Spleen (tissue), 7 donors: ENCODE results near the gene FLAD1.

Source experiments
- POLR2A ChIP-seq, 3 donors: fragments of 450-650 bp; IDR thresholded peaks; one replicate each; pipeline ENCODE4 v1.5.1; 2017; ENCODE audit warnings: antibody characterized with exemption in 3 of 3, mild to moderate bottlenecking in 1 of 3
- POLR2AphosphoS5 ChIP-seq, 3 donors: sonication (generic); formaldehyde crosslinking; IDR thresholded peaks; one replicate each; pipeline ENCODE4 v1.5.1; 2017; ENCODE audit warnings: antibody characterized with exemption in 3 of 3
- TF ChIP-seq, protein P1 (sequence below), 11 experiments: fragments of 200-600 bp in 7 of 11; fragments of 450-650 bp in 4 of 11; sonication (generic) in 4 of 11; IDR thresholded peaks in 8 of 11; conservative IDR thresholded peaks in 3 of 11; 1 replicate in 7 of 11; 2 replicates in 4 of 11; pipeline versions ENCODE4 v1.4.0 to v1.8.0; 2016 to 2021; ENCODE audit warnings: antibody characterized with exemption in 11 of 11, inconsistent platforms in 4 of 11, mild to moderate bottlenecking in 1 of 11
- donor health status: DM: no; HTN: no; CAD: no; lungs with moderate emphysema.
- donor health status: DM: no; HTN: no; CAD: no.
- donor health status: DM: no; HTN: no; CAD: no.

DNA sequence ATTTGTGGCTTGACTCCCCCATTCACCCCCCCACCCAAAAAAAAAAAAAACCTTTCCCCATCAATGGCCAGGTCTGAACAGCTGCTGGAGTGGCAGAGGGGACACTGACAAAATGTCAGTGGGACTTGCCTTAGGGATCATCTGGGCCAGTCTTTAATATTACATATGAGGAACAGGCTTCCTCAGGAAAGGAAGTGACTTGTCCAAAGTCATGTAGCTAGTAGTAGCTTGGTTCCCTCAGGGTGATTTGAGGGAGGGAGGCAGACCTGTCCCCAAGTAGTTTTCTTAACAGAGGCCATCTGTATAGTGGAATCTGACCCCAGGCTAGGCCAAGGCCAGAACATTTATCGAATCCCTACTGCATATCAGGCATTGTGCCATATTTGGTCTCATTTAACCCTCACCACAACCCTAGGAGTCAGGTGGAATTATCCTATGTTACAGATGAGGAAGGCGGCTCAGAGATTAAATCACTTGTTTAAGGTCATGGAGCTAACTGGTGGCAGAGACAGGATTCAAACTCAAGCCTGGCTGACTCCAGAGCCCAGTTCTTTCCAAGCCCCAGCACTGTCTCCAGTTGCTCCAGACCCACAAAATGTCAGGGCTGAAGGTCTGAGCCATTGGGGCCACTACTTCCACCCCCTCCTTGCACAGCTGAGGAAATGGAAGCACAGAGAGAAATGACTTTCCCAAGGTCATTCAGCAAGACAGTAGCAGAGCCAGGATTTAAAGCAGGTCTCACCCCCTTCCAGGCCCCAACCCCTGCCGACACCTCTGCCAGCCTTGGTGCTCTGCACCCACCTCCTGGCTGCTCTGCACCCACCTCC lies 29.8 kb downstream of the FLAD1 start:
- TF ChIP-seq, protein P1, sequence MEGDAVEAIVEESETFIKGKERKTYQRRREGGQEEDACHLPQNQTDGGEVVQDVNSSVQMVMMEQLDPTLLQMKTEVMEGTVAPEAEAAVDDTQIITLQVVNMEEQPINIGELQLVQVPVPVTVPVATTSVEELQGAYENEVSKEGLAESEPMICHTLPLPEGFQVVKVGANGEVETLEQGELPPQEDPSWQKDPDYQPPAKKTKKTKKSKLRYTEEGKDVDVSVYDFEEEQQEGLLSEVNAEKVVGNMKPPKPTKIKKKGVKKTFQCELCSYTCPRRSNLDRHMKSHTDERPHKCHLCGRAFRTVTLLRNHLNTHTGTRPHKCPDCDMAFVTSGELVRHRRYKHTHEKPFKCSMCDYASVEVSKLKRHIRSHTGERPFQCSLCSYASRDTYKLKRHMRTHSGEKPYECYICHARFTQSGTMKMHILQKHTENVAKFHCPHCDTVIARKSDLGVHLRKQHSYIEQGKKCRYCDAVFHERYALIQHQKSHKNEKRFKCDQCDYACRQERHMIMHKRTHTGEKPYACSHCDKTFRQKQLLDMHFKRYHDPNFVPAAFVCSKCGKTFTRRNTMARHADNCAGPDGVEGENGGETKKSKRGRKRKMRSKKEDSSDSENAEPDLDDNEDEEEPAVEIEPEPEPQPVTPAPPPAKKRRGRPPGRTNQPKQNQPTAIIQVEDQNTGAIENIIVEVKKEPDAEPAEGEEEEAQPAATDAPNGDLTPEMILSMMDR (IDR thresholded peaks at IDR 0.05 in 8 of 11, conservative IDR thresholded peaks at IDR 0.05 in 3 of 11) = no peak
- TF ChIP-seq POLR2A (IDR thresholded peaks at IDR 0.05) = no peak
- no peak for TF ChIP-seq POLR2AphosphoS5 (IDR thresholded peaks at IDR 0.05)
